Activated B cell treated with CpG ODN at 0.5 μM for 24 hours (primary cell): ENCODE results near the gene DLGAP1. TPM values are rescaled to one million over a fixed set of nuclear protein-coding genes. Genes with fewer than 3 reads are reported as not detected.

Source experiments
- ATAC-seq: fragments of 200-7000 bp; cut with Tn5 transposase; one replicate; pipeline ENCODE4 v1.10.0; 2021; ENCODE audit warnings: low read depth, mild to moderate bottlenecking, moderate library complexity
- CTCF ChIA-PET: fragments of 350-600 bp; sonication (Branson Sonifier 250); formaldehyde crosslinking; loops from one replicate; lab custom pipeline; 2021; ENCODE audit warnings: antibody characterized with exemption; lab: Charles Lee
- POLR2A ChIA-PET: fragments of 350-600 bp; sonication (Branson Sonifier 250); formaldehyde crosslinking; loops from one replicate; lab custom pipeline; 2021; ENCODE audit warnings: antibody characterized with exemption; lab: Charles Lee
- DNase-seq: peaks from one replicate; pipeline ENCODE4 v3.0.0; 2022
- H3K27ac Mint-ChIP-seq: one replicate; pipeline ENCODE4 v1.8.0; 2020; ENCODE audit warnings: mixed read lengths
- H3K27me3 Mint-ChIP-seq: one replicate; pipeline ENCODE4 v1.8.0; 2021; ENCODE audit warnings: mixed read lengths
- H3K36me3 Mint-ChIP-seq: one replicate; pipeline ENCODE4 v1.8.0; 2021; ENCODE audit warnings: low read depth, mixed read lengths
- H3K4me1 Mint-ChIP-seq: one replicate; pipeline ENCODE4 v1.8.0; 2021; ENCODE audit warnings: mixed read lengths
- H3K4me3 Mint-ChIP-seq: one replicate; pipeline ENCODE4 v1.8.0; 2020; ENCODE audit warnings: mild to moderate bottlenecking, mixed read lengths
- H3K9me3 Mint-ChIP-seq: one replicate; pipeline ENCODE4 v1.8.0; 2020; ENCODE audit warnings: mixed read lengths
- CTCF ChIP-seq: fragments of 200-600 bp; IDR thresholded peaks from one replicate; pipeline ENCODE4 v1.8.0; 2022; ENCODE audit warnings: antibody characterized with exemption, mild to moderate bottlenecking
- intact Hi-C: fragments of 100-400 bp; cut with micrococcal nuclease; formaldehyde crosslinking; loops from one replicate; pipeline ENCODE4 v1.15.1; 2024
- total RNA-seq: library from RNA; stranded (reverse); gene quantifications from 2 replicates; pipeline ENCODE4 v1.2.3, GENCODE V29; 2022

Gene DLGAP1
- total RNA-seq, 1 donor from 2014 or later = 0.18 TPM

GRCh38 chr18:3993941-3994687 is 461.0 kb downstream of the DLGAP1 start:
- intact Hi-C loops = loop anchor here (2.0 kb wide), 1 partner anchor 291 kb away; no protein-coding TSS in a partner anchor
- no peak for DNase-seq
- H3K27me3 Mint-ChIP-seq = no peaks in the 10 kb centered on the region
- no peaks in the 10 kb centered on the region for H3K36me3 Mint-ChIP-seq
- no peak for ATAC-seq
- no peak for TF ChIP-seq CTCF
- ChIA-PET CTCF (interaction anchor here (1.1 to 1.9 kb wide), 4 partner anchors 9 to 328 kb away, joined by 3 to 10 read pairs (median 4); no protein-coding TSS in a partner anchor), POLR2A (no interaction called here)
- no peaks in the 10 kb centered on the region for H3K9me3 Mint-ChIP-seq
- H3K4me1 Mint-ChIP-seq = no peaks in the 10 kb centered on the region
- H3K27ac Mint-ChIP-seq = no peak overlapping the region
- no peak overlapping the region for H3K4me3 Mint-ChIP-seq

GRCh38 chr18:3985664-3986063 is 469.4 kb downstream of the DLGAP1 start:
- POLR2A ChIA-PET = no interaction called here
- ATAC-seq (no peak), DNase-seq (no peak)
- Mint-ChIP-seq H3K36me3 (no peaks in the 10 kb centered on the region), H3K4me3 (no peak overlapping the region), H3K27me3 (no peaks in the 10 kb centered on the region), H3K4me1 (peaks cover 4% of the 10 kb centered on the region), H3K9me3 (no peaks in the 10 kb centered on the region), H3K27ac (no peak overlapping the region)
- intact Hi-C loops = no loop called here
- TF ChIP-seq CTCF = no peak
- CTCF ChIA-PET = interaction anchor here (1.4 kb wide), 1 partner anchor 9 kb away, joined by 5 read pairs; no protein-coding TSS in a partner anchor

GRCh38 chr18:3985020-3985419 is 470.1 kb downstream of the DLGAP1 start:
- DNase-seq = no peak
- Mint-ChIP-seq H3K4me3 (no peak overlapping the region), H3K36me3 (no peaks in the 10 kb centered on the region), H3K27ac (no peak overlapping the region), H3K4me1 (peaks cover 4% of the 10 kb centered on the region), H3K9me3 (no peaks in the 10 kb centered on the region), H3K27me3 (no peaks in the 10 kb centered on the region)
- ATAC-seq = no peak
- ChIA-PET CTCF (interaction anchor here (0.9 to 1.4 kb wide), 2 partner anchors 9 to 10 kb away, joined by 3 to 5 read pairs; no protein-coding TSS in a partner anchor), POLR2A (no interaction called here)
- intact Hi-C loops = no loop called here
- no peak for TF ChIP-seq CTCF

DNA sequence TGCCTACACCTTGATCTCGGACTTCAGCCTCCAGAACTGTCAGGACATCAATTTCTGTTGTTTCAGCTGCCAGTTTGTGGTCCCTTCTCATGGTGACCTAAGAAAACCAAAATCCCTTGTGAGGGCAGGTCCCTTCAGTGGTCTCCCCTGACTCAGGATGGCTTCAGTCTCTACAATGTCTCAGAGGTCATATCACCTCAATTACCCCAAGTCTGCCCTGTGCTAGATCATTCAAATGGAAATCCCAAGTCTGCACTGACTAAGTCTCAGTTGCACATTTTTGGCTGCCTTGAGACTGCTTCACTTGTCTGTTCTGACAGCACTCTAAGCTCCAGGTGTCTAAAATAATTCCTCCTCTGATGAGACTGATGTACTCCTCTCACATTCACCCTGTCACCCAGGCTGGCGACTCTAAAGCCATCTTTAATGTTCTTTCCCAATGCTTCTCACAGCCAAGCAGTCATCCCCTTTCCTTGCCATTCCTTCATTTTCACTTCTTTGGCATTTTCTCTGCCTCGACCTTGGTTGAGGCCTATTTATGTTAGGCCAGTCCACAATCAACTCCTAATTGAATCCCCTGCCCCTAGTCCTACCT is 470.8 kb downstream of the DLGAP1 start:
- Mint-ChIP-seq H3K27ac (no peak overlapping the region), H3K4me1 (peaks cover 4% of the 10 kb centered on the region), H3K4me3 (no peak overlapping the region), H3K9me3 (peaks cover 3% of the 10 kb centered on the region), H3K27me3 (no peaks in the 10 kb centered on the region), H3K36me3 (no peaks in the 10 kb centered on the region)
- no peak for TF ChIP-seq CTCF
- DNase-seq (no peak), ATAC-seq (no peak)
- ChIA-PET CTCF (interaction anchor here (0.9 to 1.4 kb wide), 2 partner anchors 10 to 11 kb away, joined by 3 to 5 read pairs; no protein-coding TSS in a partner anchor), POLR2A (no interaction called here)
- intact Hi-C loops = no loop called here

DNA sequence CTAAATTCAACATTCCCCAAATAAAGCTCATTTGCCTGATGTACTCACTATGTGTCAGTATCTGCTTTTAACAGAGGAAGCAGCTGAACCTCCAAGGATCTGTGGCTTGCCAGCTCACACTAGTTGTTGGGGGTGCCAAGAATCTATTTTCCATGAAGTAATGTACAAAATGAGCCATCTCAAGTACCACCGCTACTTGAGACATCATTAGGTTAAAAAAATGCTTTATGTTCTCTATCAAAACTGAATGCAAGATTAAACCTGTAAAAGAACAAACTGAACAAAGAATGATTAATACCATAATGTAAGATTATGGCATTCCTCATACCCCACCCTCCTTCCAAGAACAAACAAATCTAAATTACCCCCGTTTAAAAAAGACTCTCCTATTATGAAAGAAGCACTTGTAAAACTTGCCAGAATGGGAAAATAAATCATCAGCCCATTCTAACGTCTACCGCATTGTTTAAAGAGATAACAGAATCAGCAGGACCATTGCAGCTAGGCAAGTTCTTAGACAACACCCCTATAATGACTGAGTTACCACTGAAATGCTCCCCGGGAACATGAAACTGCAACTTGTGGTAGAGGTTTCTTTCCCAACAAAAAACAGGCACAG is 471.6 kb downstream of the DLGAP1 start:
- no peaks in the 10 kb centered on the region for H3K27me3 Mint-ChIP-seq
- CTCF ChIA-PET = no interaction called here
- POLR2A ChIA-PET = no interaction called here
- ATAC-seq = no peak
- no peak overlapping the region for H3K4me3 Mint-ChIP-seq
- peaks cover 8% of the 10 kb centered on the region for H3K9me3 Mint-ChIP-seq
- no peaks in the 10 kb centered on the region for H3K36me3 Mint-ChIP-seq
- intact Hi-C loops = no loop called here
- DNase-seq = no peak
- no peak overlapping the region for H3K27ac Mint-ChIP-seq
- H3K4me1 Mint-ChIP-seq = peaks cover 4% of the 10 kb centered on the region
- TF ChIP-seq CTCF = no peak
